Loucy (cell line): Measurements from ENCODE around the gene SHB.

Experiments
- H2AFZ ChIP-seq: fragments of 200-600 bp; sonication (generic); 2 replicates; pipeline ENCODE4 v1.6.0; 2016; ENCODE audit warnings: antibody characterized with exemption, mild to moderate bottlenecking, low read length, moderate library complexity
- H3F3A ChIP-seq: fragments of 200-600 bp; 2 replicates; pipeline ENCODE4 v1.6.0; 2016; ENCODE audit warnings: antibody characterized with exemption, low read depth, mild to moderate bottlenecking
- H3K27me3 ChIP-seq: fragments of 200-600 bp; sonication (generic); 2 replicates; pipeline ENCODE4 v1.6.1; 2014; ENCODE audit warnings: low read length, mild to moderate bottlenecking; ENCODE audit not compliant: insufficient read depth, poor library complexity, severe bottlenecking
- H3K36me3 ChIP-seq: fragments of 200-600 bp; sonication (generic); 2 replicates; pipeline ENCODE4 v1.6.1; 2016; ENCODE audit warnings: low read length; ENCODE audit not compliant: insufficient read depth
- H3K4me1 ChIP-seq: fragments of 200-600 bp; sonication (generic); 2 replicates; pipeline ENCODE4 v1.5.1; 2014; ENCODE audit warnings: low read length, mild to moderate bottlenecking; ENCODE audit not compliant: insufficient read depth, poor library complexity, severe bottlenecking
- H3K4me2 ChIP-seq: fragments of 200-600 bp; sonication (generic); 2 replicates; pipeline ENCODE4 v1.6.0; 2014; ENCODE audit warnings: antibody characterized with exemption, low read length, low read depth, mild to moderate bottlenecking; ENCODE audit not compliant: poor library complexity, severe bottlenecking
- H3K4me3 ChIP-seq: fragments of 200-600 bp; sonication (generic); 2 replicates; pipeline ENCODE4 v1.5.1; 2014; ENCODE audit warnings: low read length, mild to moderate bottlenecking, mixed read lengths; ENCODE audit not compliant: poor library complexity, severe bottlenecking
- H3K79me2 ChIP-seq: fragments of 200-600 bp; sonication (generic); 2 replicates; pipeline ENCODE4 v1.6.1; 2014; ENCODE audit warnings: low read length; ENCODE audit not compliant: insufficient read depth
- H3K9ac ChIP-seq: fragments of 200-600 bp; sonication (generic); 2 replicates; pipeline ENCODE4 v1.6.0; 2014; ENCODE audit warnings: mild to moderate bottlenecking, low read depth, low read length, moderate library complexity; ENCODE audit not compliant: poor library complexity, severe bottlenecking
- H3K9me2 ChIP-seq: fragments of 200-600 bp; sonication (generic); replicated peaks from 2 replicates; pipeline ENCODE4 v1.6.1; 2016; ENCODE audit warnings: low read depth, low read length, mixed read lengths
- H3K9me3 ChIP-seq: fragments of 200-600 bp; sonication (generic); 2 replicates; pipeline ENCODE4 v1.6.1; 2014; ENCODE audit warnings: mild to moderate bottlenecking, antibody characterized with exemption, low read length, low read depth; ENCODE audit not compliant: insufficient read depth
- H4K20me1 ChIP-seq: fragments of 200-600 bp; sonication (generic); 2 replicates; pipeline ENCODE4 v1.6.0; 2014; ENCODE audit warnings: antibody characterized with exemption, low read length, mild to moderate bottlenecking; ENCODE audit not compliant: insufficient read depth, poor library complexity, severe bottlenecking
- CTCF ChIP-seq: fragments of 200-600 bp; sonication (generic); conservative IDR thresholded peaks from 2 replicates; pipeline ENCODE4 v1.5.1; 2014; ENCODE audit warnings: mild to moderate bottlenecking, antibody characterized with exemption, low read length
- EZH2phosphoT487 ChIP-seq: fragments of 200-600 bp; IDR thresholded peaks from 2 replicates; pipeline ENCODE4 v1.6.1; 2018; ENCODE audit warnings: antibody characterized with exemption, mild to moderate bottlenecking, moderate library complexity, borderline replicate concordance

SHB gene

GRCh38 chr9:38067859-38068681 is 957 bp downstream of the SHB start:
- Histone ChIP-seq H3F3A (no peaks in the 10 kb centered on the region), H3K27me3 (no peaks in the 10 kb centered on the region), H3K4me1 (peaks cover 17% of the 10 kb centered on the region), H4K20me1 (no peaks in the 10 kb centered on the region), H3K4me3 (peak overlapping the region; percentile 82), H3K9me3 (no peaks in the 10 kb centered on the region), H3K9ac (no peak overlapping the region), H3K79me2 (no peaks in the 10 kb centered on the region), H3K9me2 (no peaks in the 10 kb centered on the region), H2AFZ (no peak overlapping the region), H3K36me3 (no peaks in the 10 kb centered on the region), H3K4me2 (peak overlapping the region; percentile 78)
- no peak for TF ChIP-seq CTCF
- no peak for TF ChIP-seq EZH2phosphoT487

- H3K9ac ChIP-seq: no peak overlapping the region
- H3K4me3 ChIP-seq: peak overlapping the region; percentile 82
- H3K79me2 ChIP-seq: no peaks in the 10 kb centered on the region
Observed at GRCh38 chr9:38066914-38067858, 1.8 kb downstream of the SHB start.

More at GRCh38 chr9:38066914-38067858, 1.8 kb downstream of the SHB start:
- peak overlapping the region; percentile 78 for H3K4me2 ChIP-seq
- H3K27me3 ChIP-seq: no peaks in the 10 kb centered on the region
- no peaks in the 10 kb centered on the region for H3K9me3 ChIP-seq
- peaks cover 17% of the 10 kb centered on the region for H3K4me1 ChIP-seq
- TF ChIP-seq CTCF: no peak
- TF ChIP-seq EZH2phosphoT487: no peak
- H4K20me1 ChIP-seq: no peaks in the 10 kb centered on the region
- no peaks in the 10 kb centered on the region for H3K9me2 ChIP-seq
- no peaks in the 10 kb centered on the region for H3F3A ChIP-seq
- H2AFZ ChIP-seq: peak overlapping the region; percentile 40; the same call in 1 of the 2 replicates
- no peaks in the 10 kb centered on the region for H3K36me3 ChIP-seq
